Ovary (tissue), 9 donors: Measurements from ENCODE around the gene KIT. TPM values are rescaled to one million over a fixed set of nuclear protein-coding genes. Genes with fewer than 3 reads are reported as not detected.

Experiments
- DNase-seq, 5 donors: peaks; one replicate each; pipeline ENCODE4 v3.0.0-alpha.2; 2019 to 2020
- H3K27ac ChIP-seq, 2 donors: fragments of 200-600 bp; one replicate each; pipeline versions ENCODE4 v1.5.1 to v1.8.0; 2019 to 2022
- H3K27me3 ChIP-seq: fragments of 200-600 bp; one replicate; pipeline ENCODE4 v1.8.0; 2022
- H3K36me3 ChIP-seq: fragments of 200-600 bp; sonication (generic); one replicate; pipeline ENCODE4 v1.5.1; 2019
- H3K4me1 ChIP-seq: one replicate; pipeline ENCODE4 v1.8.1; 2013; ENCODE audit warnings: mild to moderate bottlenecking, moderate library complexity; ENCODE audit not compliant: insufficient read depth
- H3K4me3 ChIP-seq: fragments of 200-600 bp; sonication (generic); one replicate; pipeline ENCODE4 v1.5.1; 2017
- H3K9me3 ChIP-seq, 2 donors: fragments of 200-600 bp in 1 of 2; sonication (generic) in 1 of 2; one replicate each; pipeline versions ENCODE4 v1.5.1 to v1.8.1; 2013 to 2019; ENCODE audit warnings: mild to moderate bottlenecking in 1 of 2, moderate library complexity in 1 of 2
- CTCF ChIP-seq, 3 donors: fragments of 450-650 bp in 2 of 3; fragments of 200-600 bp in 1 of 3; IDR thresholded peaks; one replicate each; pipeline versions ENCODE4 v1.5.1 to v1.8.0; 2016 to 2022; ENCODE audit warnings: antibody characterized with exemption in 3 of 3, mild to moderate bottlenecking in 1 of 3
- EP300 ChIP-seq: sonication (generic); formaldehyde crosslinking; IDR thresholded peaks from one replicate; pipeline ENCODE4 v1.6.1; 2017; ENCODE audit warnings: antibody characterized with exemption
- POLR2A ChIP-seq: fragments of 450-650 bp; IDR thresholded peaks from one replicate; pipeline ENCODE4 v1.6.1; 2017; ENCODE audit warnings: antibody characterized with exemption, mild to moderate bottlenecking, moderate library complexity
- WGBS, 3 donors: extraction: QIAGEN DNeasy Blood & Tissue Kit in 1 of 3; methylation state at CpG; one replicate each; pipeline versions ENCODE4 v1.1.5 to v1.1.7; 2013 to 2017; 5-methylcytosine and 5-hydroxymethylcytosine counted together
- intact Hi-C, 4 donors: fragments of 100-400 bp; cut with DNase I; formaldehyde crosslinking; loops; one replicate each; pipeline versions ENCODE4 v1.11.0 to v1.15.1; 2022 to 2023
- polyA plus RNA-seq, 2 donors: library from polyadenylated mRNA; stranded (reverse); fragments of 200-250 nt in 1 of 2; fragments of 350-450 nt in 1 of 2; fragmentation: Illumina TruSeq in 1 of 2; extraction: RNeasy Lipid Tissue Mini Kit (QIAGEN cat#74804) in 1 of 2; gene quantifications; one replicate each; pipeline ENCODE4 v1.2.3, GENCODE V29; 2013 to 2014
- total RNA-seq, 7 donors: library from RNA; depleted of rRNA in 2 of 7; stranded (reverse); fragments of >200 nt in 2 of 7; fragmentation: NEBNext Ultra II Directional in 3 of 7; extraction: Animal tissue kit (Norgen Biotek cat#: 25700) in 3 of 7; gene quantifications; one replicate each; pipeline versions ENCODE4 v1.1.0 to v1.2.4, GENCODE V29; 2016 to 2023
- donor health status: DM: no; HTN: no; CAD: no; lungs with moderate emphysema.
- donor health status: DM: no; HTN: no; CAD: no.
- donor health status: Bipolar disorder and iron deficiency.
- donor health status: DM: yes; HTN: yes; CAD: no.
- donor health status: DM: no; HTN: no; CAD: no.
- donor health status: DM: yes; HTN: yes; CAD: no.

Gene KIT
- total and polyA plus RNA-seq, 9 donors: 7.0 to 61.8 (median 21.7) TPM

DNA sequence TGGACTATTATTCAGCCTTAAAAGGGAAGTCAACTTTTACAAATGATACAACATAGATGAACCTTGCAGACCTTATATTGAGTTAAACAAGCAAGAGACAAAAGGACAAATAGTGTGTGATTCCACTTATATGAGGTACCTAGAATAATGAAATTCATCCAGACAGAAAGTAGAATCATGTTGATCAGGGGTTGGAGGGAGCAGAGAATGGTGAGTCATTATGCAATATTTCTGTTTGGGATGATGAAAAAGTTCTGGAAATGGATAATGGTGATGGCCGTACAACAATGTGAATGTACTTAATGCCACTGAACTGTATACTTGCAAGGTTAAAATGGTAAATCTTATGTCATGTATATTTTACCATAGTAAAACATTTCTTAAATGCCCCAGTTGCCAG lies 22.1 kb downstream of the KIT start:
- Histone ChIP-seq H3K27me3 (no peaks in the 10 kb centered on the region), H3K27ac (no peak overlapping the region), H3K36me3 (no peaks in the 10 kb centered on the region), H3K4me3 (no peak overlapping the region), H3K4me1 (no peaks in the 10 kb centered on the region), H3K9me3 (no peaks in the 10 kb centered on the region)
- intact Hi-C loops: no loop called here
- no peak for TF ChIP-seq POLR2A
- no peak for TF ChIP-seq EP300
- no peak for TF ChIP-seq CTCF (IDR thresholded peaks at IDR 0.05)
- DNase-seq: no peak
- WGBS, 3 donors: 86 to 100% (median 91%) methylated on average over 1 of the region's 1 CpG

- DNase-seq: no peak
- H3K4me1 ChIP-seq: no peaks in the 10 kb centered on the region
- H3K27me3 ChIP-seq: no peaks in the 10 kb centered on the region
- no peak overlapping the region for H3K27ac ChIP-seq
- TF ChIP-seq CTCF (IDR thresholded peaks at IDR 0.05) (no peak), EP300 (no peak), POLR2A (no peak)
- H3K36me3 ChIP-seq: no peaks in the 10 kb centered on the region
- no peak overlapping the region for H3K4me3 ChIP-seq
- no peaks in the 10 kb centered on the region for H3K9me3 ChIP-seq
- WGBS, 3 donors: 91 to 94% (median 94%) methylated on average over 8 of the region's 8 CpGs
- intact Hi-C loops: no loop called here
Measured at GRCh38 chr4:54683616-54684346, 26.0 kb downstream of the KIT start.

DNA sequence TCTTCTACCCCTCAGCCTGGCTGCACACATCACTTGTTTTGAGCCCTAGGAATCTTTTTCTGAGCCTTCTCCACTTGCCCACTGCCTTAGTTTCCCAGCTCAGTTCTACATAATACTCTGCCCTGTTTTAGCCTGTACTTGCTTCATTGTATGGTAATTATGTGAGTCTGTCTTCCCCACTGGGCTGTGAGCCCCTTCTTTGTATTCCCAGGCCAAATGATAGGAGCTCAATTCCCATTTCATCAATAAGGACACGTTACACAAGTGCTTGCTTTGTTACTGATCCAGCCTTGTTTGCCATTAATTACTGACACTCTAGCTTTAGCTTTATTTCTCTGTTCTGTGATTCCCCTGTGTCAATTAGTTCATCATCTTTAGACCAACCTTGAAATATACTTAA lies 28.1 kb downstream of the KIT start:
- H3K27ac ChIP-seq: no peak overlapping the region
- intact Hi-C loops: no loop called here
- H3K36me3 ChIP-seq: no peaks in the 10 kb centered on the region
- no peak for DNase-seq
- H3K4me3 ChIP-seq: no peak overlapping the region
- TF ChIP-seq CTCF (IDR thresholded peaks at IDR 0.05): no peak
- TF ChIP-seq POLR2A: no peak
- TF ChIP-seq EP300: no peak
- WGBS, 3 donors: 88 to 95% (median 94%) methylated on average over 1 of the region's 1 CpG
- no peaks in the 10 kb centered on the region for H3K9me3 ChIP-seq
- no peaks in the 10 kb centered on the region for H3K27me3 ChIP-seq
- H3K4me1 ChIP-seq: no peaks in the 10 kb centered on the region

GRCh38 chr4:54687887-54688841 lies 30.4 kb downstream of the KIT start:
- Histone ChIP-seq H3K27me3 (no peaks in the 10 kb centered on the region), H3K4me1 (no peaks in the 10 kb centered on the region), H3K36me3 (no peaks in the 10 kb centered on the region), H3K4me3 (no peak overlapping the region), H3K27ac (no peak overlapping the region), H3K9me3 (no peaks in the 10 kb centered on the region)
- 81 to 93% (median 88%) methylated on average over 11 of the region's 11 CpGs for WGBS, 3 donors
- no peak for DNase-seq
- intact Hi-C loops: no loop called here
- TF ChIP-seq CTCF (IDR thresholded peaks at IDR 0.05): no peak
